ENCODE data around the gene MEPCE.
"Not testable (repeated sequence)": the region's sequence is repeated elsewhere in the genome, so short reads cannot be mapped to it uniquely, and the experiment has no call there.

The MEPCE gene

GRCh38 chr7:100438731-100439130 lies 9.1 kb downstream of the MEPCE start:
- H3K27me3 ChIP-seq (replicated peaks in 2 of 5; ENCODE audit: control insufficient read depth in 4 of 5, insufficient read depth in 5 of 5, low read length in 4 of 5); H3K9me3 ChIP-seq (ENCODE audit: control extremely low read depth in 1 of 5, control insufficient read depth in 4 of 5, insufficient read depth in 2 of 5, low read depth in 1 of 5, low read length in 4 of 5); H3K4me3 ChIP-seq (ENCODE audit: control insufficient read depth in 1 of 7, extremely low read depth in 1 of 7, insufficient read depth in 4 of 7, low read depth in 2 of 7, low read length in 6 of 7); POLR2A ChIA-PET; DNase-seq; H3K27ac ChIP-seq (ENCODE audit: insufficient read depth in 1 of 2, low read depth in 1 of 2, low read length in 2 of 2, poor library complexity in 1 of 2, severe bottlenecking in 2 of 2): not testable (repeated sequence)
- 91% methylated on average over 4 of the region's 8 CpGs for WGBS (ENCODE audit: insufficient coverage)
- CTCF ChIA-PET: interaction anchor here (1.6 to 20.5 kb wide), 2 partner anchors 8 to 15 kb away, joined by 5 to 160 read pairs; no protein-coding TSS in a partner anchor
- peaks cover 6 to 28% (median 19%) of the 10 kb centered on the region in 4 experiments for H3K4me1 ChIP-seq (ENCODE audit: control extremely low read depth in 1 of 4, control insufficient read depth in 4 of 4, insufficient read depth in 4 of 4, low read length in 3 of 4)
- H3K36me3 ChIP-seq (ENCODE audit: control insufficient read depth in 4 of 4, insufficient read depth in 4 of 4, low read length in 3 of 4): peaks cover 1 to 16% (median 11%) of the 10 kb centered on the region in 4 experiments

- Histone ChIP-seq H3K36me3 (ENCODE audit: control insufficient read depth in 4 of 4, insufficient read depth in 4 of 4, low read length in 3 of 4) (peaks cover 0 to 11% (median 6%) of the 10 kb centered on the region in 4 experiments), H3K4me1 (ENCODE audit: control extremely low read depth in 1 of 4, control insufficient read depth in 4 of 4, insufficient read depth in 4 of 4, low read length in 3 of 4) (peaks cover 6 to 26% (median 20%) of the 10 kb centered on the region in 4 experiments)
- H3K27ac ChIP-seq (ENCODE audit: insufficient read depth in 1 of 2, low read depth in 1 of 2, low read length in 2 of 2, poor library complexity in 1 of 2, severe bottlenecking in 2 of 2); H3K4me3 ChIP-seq (ENCODE audit: control insufficient read depth in 1 of 7, extremely low read depth in 1 of 7, insufficient read depth in 4 of 7, low read depth in 2 of 7, low read length in 6 of 7); H3K27me3 ChIP-seq (replicated peaks in 2 of 5; ENCODE audit: control insufficient read depth in 4 of 5, insufficient read depth in 5 of 5, low read length in 4 of 5); DNase-seq; H3K9me3 ChIP-seq (ENCODE audit: control extremely low read depth in 1 of 5, control insufficient read depth in 4 of 5, insufficient read depth in 2 of 5, low read depth in 1 of 5, low read length in 4 of 5): not testable (repeated sequence)
- POLR2A ChIA-PET: interaction anchor here (0.6 kb wide), 1 partner anchor 241 kb away, joined by 5 read pairs; no protein-coding TSS in a partner anchor
- 98% methylated on average over 4 of the region's 7 CpGs for WGBS (ENCODE audit: insufficient coverage)
- CTCF ChIA-PET: interaction anchor here (20.5 kb wide), 1 partner anchor 15 kb away, joined by 160 read pairs; no protein-coding TSS in a partner anchor
Measured at GRCh38 chr7:100439244-100439643, 9.6 kb downstream of the MEPCE start.

DNA sequence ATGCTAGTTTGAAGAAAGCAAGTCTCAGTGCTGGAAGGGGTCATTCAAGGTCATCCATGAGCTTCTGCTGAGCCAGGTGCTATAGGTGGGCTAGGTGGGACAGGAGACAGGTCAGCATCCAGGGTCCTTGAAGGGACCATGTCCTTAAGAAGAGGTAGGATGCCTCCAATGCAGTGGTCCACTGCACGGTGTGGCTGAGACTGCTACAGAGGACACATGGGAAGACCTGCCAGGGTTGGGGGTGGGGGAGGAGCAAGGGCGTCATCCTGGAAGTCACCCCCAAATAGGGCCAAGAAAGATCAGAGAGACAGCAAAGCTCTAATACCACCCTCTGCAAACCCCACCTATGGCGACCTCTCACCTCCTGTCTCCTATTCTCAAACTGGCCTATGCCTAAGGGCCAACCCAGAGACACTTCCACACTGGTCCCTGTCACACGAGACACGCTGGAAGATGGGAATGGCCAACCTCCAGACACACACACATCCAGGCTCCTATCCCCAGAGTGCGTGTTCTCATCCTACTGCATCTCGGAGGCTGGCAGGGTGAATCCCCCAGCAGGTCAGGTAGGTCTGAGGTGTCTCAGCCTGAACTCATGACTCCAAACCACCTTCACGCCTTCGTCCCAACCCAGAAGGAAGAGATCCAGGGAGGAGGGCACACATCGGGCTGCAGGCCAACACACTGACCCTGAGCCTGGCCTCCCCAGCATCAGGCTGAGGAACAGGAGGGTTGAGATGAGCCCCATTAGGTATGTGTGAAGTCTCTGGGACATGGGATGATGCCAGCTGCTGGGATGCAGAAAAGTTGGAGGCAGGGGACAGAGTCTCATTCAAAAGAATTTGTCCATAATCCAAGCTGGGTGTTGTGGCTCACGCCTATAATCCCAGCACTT lies 12.3 kb downstream of the MEPCE start:
- H3K27me3 ChIP-seq (replicated peaks in 2 of 5; ENCODE audit: control insufficient read depth in 4 of 5, insufficient read depth in 5 of 5, low read length in 4 of 5): no peaks in the 10 kb centered on the region
- no peak overlapping the region for H3K27ac ChIP-seq (ENCODE audit: insufficient read depth in 1 of 2, low read depth in 1 of 2, low read length in 2 of 2, poor library complexity in 1 of 2, severe bottlenecking in 2 of 2)
- 97% methylated on average over 9 of the region's 11 CpGs for WGBS (ENCODE audit: insufficient coverage)
- CTCF ChIA-PET: interaction anchor here (20.5 kb wide), 1 partner anchor 12 kb away, joined by 160 read pairs; no protein-coding TSS in a partner anchor
- POLR2A ChIA-PET: interaction anchor here (0.9 kb wide), 1 partner anchor 12 kb away, joined by 4 read pairs; no protein-coding TSS in a partner anchor
- H3K9me3 ChIP-seq (ENCODE audit: control extremely low read depth in 1 of 5, control insufficient read depth in 4 of 5, insufficient read depth in 2 of 5, low read depth in 1 of 5, low read length in 4 of 5): no peaks in the 10 kb centered on the region
- H3K36me3 ChIP-seq (ENCODE audit: control insufficient read depth in 4 of 4, insufficient read depth in 4 of 4, low read length in 3 of 4): no peaks in the 10 kb centered on the region
- H3K4me3 ChIP-seq (ENCODE audit: control insufficient read depth in 1 of 7, extremely low read depth in 1 of 7, insufficient read depth in 4 of 7, low read depth in 2 of 7, low read length in 6 of 7): no peak overlapping the region
- DNase-seq: no peak
- H3K4me1 ChIP-seq (ENCODE audit: control extremely low read depth in 1 of 4, control insufficient read depth in 4 of 4, insufficient read depth in 4 of 4, low read length in 3 of 4): peaks cover 2 to 33% (median 23%) of the 10 kb centered on the region in 4 experiments

DNA sequence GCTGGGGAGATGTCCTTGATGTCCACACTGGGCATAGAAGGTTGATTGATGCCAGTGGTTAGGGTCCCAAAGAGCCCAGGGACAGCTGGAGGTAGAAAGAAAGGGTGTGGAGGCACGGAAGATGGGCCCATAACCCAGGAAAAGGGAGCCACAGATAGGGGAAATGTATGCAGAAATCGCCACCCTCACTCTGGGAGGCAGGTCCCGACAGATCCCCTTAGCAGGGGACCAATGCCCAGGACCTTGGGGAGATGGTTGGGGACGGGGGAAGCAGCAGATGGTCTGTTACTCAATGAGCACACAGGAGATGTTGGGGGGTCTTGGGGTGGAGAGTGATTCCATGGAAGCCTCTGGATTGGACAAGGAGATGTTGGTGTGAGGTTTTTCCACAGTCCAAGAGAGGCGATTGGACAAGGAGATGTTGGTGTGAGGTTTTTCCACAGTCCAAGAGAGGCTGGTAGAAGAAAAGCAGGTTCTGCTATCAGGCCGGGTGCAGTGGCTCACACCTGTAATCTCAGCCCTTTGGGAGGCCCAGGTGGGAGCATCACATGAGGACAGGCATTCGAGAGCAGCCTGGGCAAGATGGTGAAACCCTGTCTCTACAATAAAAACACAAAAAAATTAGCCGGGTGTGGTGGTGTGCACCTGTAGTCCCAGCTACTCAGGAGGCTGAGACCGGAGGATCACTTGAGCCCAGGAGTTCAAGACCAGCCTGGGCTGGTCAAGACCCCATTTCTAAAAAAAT lies 13.6 kb downstream of the MEPCE start:
- ChIA-PET POLR2A (interaction anchor here (0.9 to 2.8 kb wide), 3 partner anchors 9 to 14 kb away, joined by 4 to 17 read pairs (median 10); partner anchors contain the start of genes MEPCE and ZCWPW1), CTCF (interaction anchor here (2.2 to 20.5 kb wide), 2 partner anchors 8 to 11 kb away, joined by 8 to 160 read pairs; no protein-coding TSS in a partner anchor)
- Histone ChIP-seq H3K27ac (ENCODE audit: insufficient read depth in 1 of 2, low read depth in 1 of 2, low read length in 2 of 2, poor library complexity in 1 of 2, severe bottlenecking in 2 of 2) (no peak overlapping the region), H3K4me1 (ENCODE audit: control extremely low read depth in 1 of 4, control insufficient read depth in 4 of 4, insufficient read depth in 4 of 4, low read length in 3 of 4) (peaks cover 2 to 30% (median 21%) of the 10 kb centered on the region in 4 experiments), H3K27me3 (replicated peaks in 2 of 5; ENCODE audit: control insufficient read depth in 4 of 5, insufficient read depth in 5 of 5, low read length in 4 of 5) (no peaks in the 10 kb centered on the region), H3K9me3 (ENCODE audit: control extremely low read depth in 1 of 5, control insufficient read depth in 4 of 5, insufficient read depth in 2 of 5, low read depth in 1 of 5, low read length in 4 of 5) (no peaks in the 10 kb centered on the region), H3K36me3 (ENCODE audit: control insufficient read depth in 4 of 4, insufficient read depth in 4 of 4, low read length in 3 of 4) (no peaks in the 10 kb centered on the region), H3K4me3 (ENCODE audit: control insufficient read depth in 1 of 7, extremely low read depth in 1 of 7, insufficient read depth in 4 of 7, low read depth in 2 of 7, low read length in 6 of 7) (no peak overlapping the region)
- no peak for DNase-seq
- 96% methylated on average over 9 of the region's 9 CpGs for WGBS (ENCODE audit: insufficient coverage)

- CTCF ChIA-PET: interaction anchor here (1.0 to 20.5 kb wide), 8 partner anchors 9 to 245 kb away, joined by 3 to 160 read pairs (median 6); partner anchors contain the start of genes MEPCE and ZCWPW1
Measured at GRCh38 chr7:100444311-100445278, 15.0 kb downstream of the MEPCE start.

GRCh38 chr7:100446040-100446439 lies 16.4 kb downstream of the MEPCE start:
- Histone ChIP-seq H3K36me3 (ENCODE audit: control insufficient read depth in 4 of 4, insufficient read depth in 4 of 4, low read length in 3 of 4) (no peaks in the 10 kb centered on the region), H3K27me3 (replicated peaks in 2 of 5; ENCODE audit: control insufficient read depth in 4 of 5, insufficient read depth in 5 of 5, low read length in 4 of 5) (no peaks in the 10 kb centered on the region), H3K9me3 (ENCODE audit: control extremely low read depth in 1 of 5, control insufficient read depth in 4 of 5, insufficient read depth in 2 of 5, low read depth in 1 of 5, low read length in 4 of 5) (no peaks in the 10 kb centered on the region), H3K4me1 (ENCODE audit: control extremely low read depth in 1 of 4, control insufficient read depth in 4 of 4, insufficient read depth in 4 of 4, low read length in 3 of 4) (peaks cover 2 to 37% (median 24%) of the 10 kb centered on the region in 4 experiments), H3K27ac (ENCODE audit: insufficient read depth in 1 of 2, low read depth in 1 of 2, low read length in 2 of 2, poor library complexity in 1 of 2, severe bottlenecking in 2 of 2) (no peak overlapping the region), H3K4me3 (ENCODE audit: control insufficient read depth in 1 of 7, extremely low read depth in 1 of 7, insufficient read depth in 4 of 7, low read depth in 2 of 7, low read length in 6 of 7) (no peak overlapping the region)
- ChIA-PET POLR2A (interaction anchor here (3.1 kb wide), 1 partner anchor 17 kb away, joined by 8 read pairs; the partner anchor contains the start of genes MEPCE and ZCWPW1), CTCF (interaction anchor here (1.2 to 20.5 kb wide), 5 partner anchors 8 to 114 kb away, joined by 4 to 160 read pairs (median 6); partner anchors contain the start of genes MEPCE and ZCWPW1)
- no peak for DNase-seq
- 100% methylated on average over 1 of the region's 2 CpGs for WGBS (ENCODE audit: insufficient coverage)

More at GRCh38 chr7:100444311-100445278, 15.0 kb downstream of the MEPCE start:
- H3K4me1 ChIP-seq (ENCODE audit: control extremely low read depth in 1 of 4, control insufficient read depth in 4 of 4, insufficient read depth in 4 of 4, low read length in 3 of 4): peaks cover 2 to 30% (median 21%) of the 10 kb centered on the region in 4 experiments
- peak overlapping the region in 2 of 7 experiments; percentile 1 to 36 for H3K4me3 ChIP-seq (ENCODE audit: control insufficient read depth in 1 of 7, extremely low read depth in 1 of 7, insufficient read depth in 4 of 7, low read depth in 2 of 7, low read length in 6 of 7)
- no peaks in the 10 kb centered on the region for H3K9me3 ChIP-seq (ENCODE audit: control extremely low read depth in 1 of 5, control insufficient read depth in 4 of 5, insufficient read depth in 2 of 5, low read depth in 1 of 5, low read length in 4 of 5)
- 50% methylated on average over 7 of the region's 14 CpGs for WGBS (ENCODE audit: insufficient coverage)
- H3K27ac ChIP-seq (ENCODE audit: insufficient read depth in 1 of 2, low read depth in 1 of 2, low read length in 2 of 2, poor library complexity in 1 of 2, severe bottlenecking in 2 of 2): peak overlapping the region in 1 of 2 experiments; percentile 62
- DNase-seq: peak; percentile 38 to 63 (median 60)
- POLR2A ChIA-PET: interaction anchor here (0.7 to 2.8 kb wide), 4 partner anchors 8 to 21 kb away, joined by 3 to 17 read pairs (median 8); partner anchors contain the start of genes MEPCE and ZCWPW1
- H3K27me3 ChIP-seq (replicated peaks in 2 of 5; ENCODE audit: control insufficient read depth in 4 of 5, insufficient read depth in 5 of 5, low read length in 4 of 5): no peaks in the 10 kb centered on the region
- H3K36me3 ChIP-seq (ENCODE audit: control insufficient read depth in 4 of 4, insufficient read depth in 4 of 4, low read length in 3 of 4): no peaks in the 10 kb centered on the region

All from common myeloid progenitor, CD34-positive (primary cell).